CD4-positive, alpha-beta T cell (primary cell): ENCODE data around the gene EIF3I. TPM values are rescaled to one million over a fixed set of nuclear protein-coding genes. Genes with fewer than 3 reads are reported as not detected.

Experiments used
- ATAC-seq: fragments of 200-7000 bp; cut with Tn5 transposase; one replicate; pipeline ENCODE4 v1.10.0; 2022; ENCODE audit warnings: mild to moderate bottlenecking; ENCODE audit not compliant: poor library complexity
- CTCF ChIA-PET: fragments of 350-600 bp; sonication (Branson Sonifier 250); formaldehyde crosslinking; loops from one replicate; lab custom pipeline; 2021; ENCODE audit warnings: antibody characterized with exemption, inconsistent platforms; lab: Charles Lee
- POLR2A ChIA-PET: fragments of 350-600 bp; sonication (Branson Sonifier 250); formaldehyde crosslinking; loops from one replicate; lab custom pipeline; 2021; ENCODE audit warnings: antibody characterized with exemption, inconsistent platforms; lab: Charles Lee
- DNase-seq, 14 experiments: peaks; one replicate each; pipeline ENCODE4 v3.0.0-alpha.2; 2013 to 2020; ENCODE audit warnings: mixed read lengths in 2 of 14
- H3K27ac ChIP-seq, 2 donors: one replicate each; pipeline versions ENCODE4 v1.5.1 to v1.7.0; 2013; ENCODE audit warnings: low read length in 2 of 2, low read depth in 1 of 2, mild to moderate bottlenecking in 1 of 2
- H3K27me3 ChIP-seq, 2 experiments: 1 replicate in 1 of 2; 2 replicates in 1 of 2; pipeline versions ENCODE4 v1.6.1 to v1.7.0; 2013; ENCODE audit warnings: low read length in 2 of 2, control low read depth in 1 of 2, mild to moderate bottlenecking in 1 of 2, moderate library complexity in 1 of 2; ENCODE audit not compliant: insufficient read depth in 2 of 2, control insufficient read depth in 1 of 2
- H3K36me3 ChIP-seq: one replicate; pipeline ENCODE4 v1.6.1; 2013; ENCODE audit warnings: low read length, control low read depth; ENCODE audit not compliant: insufficient read depth
- H3K4me1 ChIP-seq: one replicate; pipeline ENCODE4 v1.6.1; 2013; ENCODE audit warnings: low read length, control low read depth; ENCODE audit not compliant: insufficient read depth
- H3K4me3 ChIP-seq: one replicate; pipeline ENCODE4 v1.5.1; 2013; ENCODE audit warnings: mild to moderate bottlenecking, low read length, moderate library complexity
- H3K9me3 ChIP-seq, 2 experiments: 1 replicate in 1 of 2; 2 replicates in 1 of 2; pipeline versions ENCODE4 v1.6.1 to v1.7.0; 2013; ENCODE audit warnings: low read length in 2 of 2, mild to moderate bottlenecking in 2 of 2, control low read depth in 1 of 2, moderate library complexity in 1 of 2; ENCODE audit not compliant: control insufficient read depth in 1 of 2, insufficient read depth in 1 of 2
- H3K27ac Mint-ChIP-seq: one replicate; pipeline ENCODE4 v1.8.0; 2020; ENCODE audit warnings: mixed read lengths
- H3K27me3 Mint-ChIP-seq: one replicate; pipeline ENCODE4 v1.8.0; 2021; ENCODE audit warnings: mixed read lengths
- H3K36me3 Mint-ChIP-seq: one replicate; pipeline ENCODE4 v1.8.0; 2021; ENCODE audit warnings: low read depth, mixed read lengths
- H3K4me1 Mint-ChIP-seq: one replicate; pipeline ENCODE4 v1.8.0; 2021; ENCODE audit warnings: low read depth, mixed read lengths
- H3K4me3 Mint-ChIP-seq: one replicate; pipeline ENCODE4 v1.8.0; 2020; ENCODE audit warnings: mild to moderate bottlenecking, mixed read lengths
- H3K9me3 Mint-ChIP-seq: one replicate; pipeline ENCODE4 v1.8.0; 2020; ENCODE audit warnings: mixed read lengths
- CTCF ChIP-seq: fragments of 200-600 bp; IDR thresholded peaks from one replicate; pipeline ENCODE4 v1.8.0; 2022; ENCODE audit warnings: antibody characterized with exemption, mild to moderate bottlenecking
- intact Hi-C, 2 experiments: fragments of 100-400 bp; cut with DNase I in 1 of 2; cut with micrococcal nuclease in 1 of 2; formaldehyde crosslinking; loops; one replicate each; pipeline versions ENCODE4 v1.15.1 to v1.9.0; 2023 to 2025; cut with DNase I, micrococcal nuclease
- total RNA-seq, 174 experiments: library from RNA in 2 of 174; stranded (reverse) in 2 of 174; gene quantifications; one replicate each; pipeline ENCODE4 v1.2.3 and lab custom pipeline; 2021 to 2026

The EIF3I gene
- total RNA-seq, 2 experiments from 2014 or later: 103 to 110 TPM

GRCh38 chr1:32239790-32240139 is 17.6 kb downstream of the EIF3I start:
- Histone ChIP-seq H3K27me3 (no peaks in the 10 kb centered on the region), H3K27ac (no peak overlapping the region), H3K9me3 (no peaks in the 10 kb centered on the region), H3K4me3 (peak overlapping the region; percentile 90), H3K36me3 (no peaks in the 10 kb centered on the region), H3K4me1 (peaks cover 32% of the 10 kb centered on the region)
- Mint-ChIP-seq H3K9me3 (no peaks in the 10 kb centered on the region), H3K4me3 (peak overlapping the region; percentile 94), H3K4me1 (peaks cover 25% of the 10 kb centered on the region), H3K27ac (peak overlapping the region; percentile 64), H3K36me3 (peaks cover 4% of the 10 kb centered on the region), H3K27me3 (no peaks in the 10 kb centered on the region)
- ChIA-PET CTCF (interaction anchor here (0.8 to 4.0 kb wide), 22 partner anchors 10 to 132 kb away, joined by 3 to 48 read pairs (median 8); partner anchors contain the start of genes HDAC1, LCK and MARCKSL1), POLR2A (interaction anchor here (0.7 to 21.2 kb wide), 20 partner anchors 8 to 155 kb away, joined by 3 to 543 read pairs (median 7); partner anchors contain the start of genes BSDC1, CCDC28B, HDAC1 and LCK)
- no peak for DNase-seq
- no peak for ATAC-seq
- intact Hi-C loops: loop anchor here (1.0 to 5.0 kb wide), 4 partner anchors 11 to 173 kb away; partner anchors contain the start of gene MARCKSL1 (in 1 of the 2)
- no peak for TF ChIP-seq CTCF

GRCh38 chr1:32240140-32240951 is 18.1 kb downstream of the EIF3I start:
- no peaks in the 10 kb centered on the region for H3K36me3 ChIP-seq
- H3K9me3 ChIP-seq: no peaks in the 10 kb centered on the region
- peak; percentile 75 for ATAC-seq
- H3K27ac Mint-ChIP-seq: peak overlapping the region; percentile 64
- no peaks in the 10 kb centered on the region for H3K9me3 Mint-ChIP-seq
- H3K36me3 Mint-ChIP-seq: peaks cover 4% of the 10 kb centered on the region
- H3K4me3 ChIP-seq: peak overlapping the region; percentile 90
- CTCF ChIA-PET: interaction anchor here (0.7 to 4.0 kb wide), 27 partner anchors 9 to 146 kb away, joined by 3 to 48 read pairs (median 6); partner anchors contain the start of genes HDAC1, LCK and MARCKSL1
- no peaks in the 10 kb centered on the region for H3K27me3 ChIP-seq
- peak overlapping the region; percentile 15 to 50 for H3K27ac ChIP-seq
- H3K27me3 Mint-ChIP-seq: no peaks in the 10 kb centered on the region
- peak in 13 of 14 experiments; percentile 38 to 86 (median 63) for DNase-seq
- H3K4me3 Mint-ChIP-seq: peak overlapping the region; percentile 94
- H3K4me1 ChIP-seq: peaks cover 33% of the 10 kb centered on the region
- peaks cover 25% of the 10 kb centered on the region for H3K4me1 Mint-ChIP-seq
- POLR2A ChIA-PET: interaction anchor here (0.7 to 21.2 kb wide), 26 partner anchors 9 to 168 kb away, joined by 3 to 543 read pairs (median 6); partner anchors contain the start of genes BSDC1, CCDC28B, HDAC1 and LCK
- intact Hi-C loops: loop anchor here (1.0 to 5.0 kb wide), 3 partner anchors 10 to 97 kb away; partner anchors contain the start of gene MARCKSL1 (in 1 of the 2)
- peak; percentile 52 for TF ChIP-seq CTCF

- peak overlapping the region; percentile 15 to 50 for H3K27ac ChIP-seq
- H3K9me3 ChIP-seq: no peaks in the 10 kb centered on the region
- no peaks in the 10 kb centered on the region for H3K9me3 Mint-ChIP-seq
- peak overlapping the region; percentile 90 for H3K4me3 ChIP-seq
- peak overlapping the region; percentile 94 for H3K4me3 Mint-ChIP-seq
- H3K4me1 Mint-ChIP-seq: peaks cover 31% of the 10 kb centered on the region
- no peaks in the 10 kb centered on the region for H3K27me3 ChIP-seq
- H3K36me3 Mint-ChIP-seq: peaks cover 4% of the 10 kb centered on the region
- intact Hi-C loops: loop anchor here in 1 of 2 experiments (2.0 to 5.0 kb wide), 2 partner anchors 34 to 96 kb away; partner anchors contain the start of gene MARCKSL1
- DNase-seq (peak in 10 of 14 experiments; percentile 28 to 71 (median 42)), ATAC-seq (peak; percentile 74)
- ChIA-PET POLR2A (interaction anchor here (0.9 to 21.2 kb wide), 24 partner anchors 8 to 168 kb away, joined by 3 to 543 read pairs (median 7); partner anchors contain the start of genes BSDC1, CCDC28B, HDAC1 and LCK), CTCF (interaction anchor here (0.7 to 4.0 kb wide), 24 partner anchors 8 to 145 kb away, joined by 3 to 48 read pairs (median 8); partner anchors contain the start of genes HDAC1, LCK and MARCKSL1)
- H3K27ac Mint-ChIP-seq: peak overlapping the region; percentile 64
- H3K36me3 ChIP-seq: no peaks in the 10 kb centered on the region
- TF ChIP-seq CTCF: no peak
- no peaks in the 10 kb centered on the region for H3K27me3 Mint-ChIP-seq
- peaks cover 40% of the 10 kb centered on the region for H3K4me1 ChIP-seq
Observed at GRCh38 chr1:32241001-32241763, 19.0 kb downstream of the EIF3I start.
